Heart left ventricle (tissue), 13 donors: Measurements from ENCODE around the gene ZNF107.

Experiments
- CTCF ChIP-seq, 12 donors: fragments of 200-600 bp; sonication (generic) in 4 of 12; IDR thresholded peaks; one replicate each; pipeline versions ENCODE4 v1.5.0 to v1.8.0; 2018 to 2022; ENCODE audit warnings: antibody characterized with exemption in 12 of 12, mild to moderate bottlenecking in 5 of 12
- POLR2A ChIP-seq, 2 donors: fragments of 450-650 bp; IDR thresholded peaks; one replicate each; pipeline ENCODE4 v1.6.1; 2017; ENCODE audit warnings: antibody characterized with exemption in 2 of 2, mild to moderate bottlenecking in 2 of 2, moderate library complexity in 2 of 2
- donor health status: ischemic (EF 13 %, LVEDD 7.1; RV severe dilation, severe dysfunction).
- donor health status: DM: no; HTN: yes; CAD: no.
- donor health status: DM: no; HTN: no; CAD: no.
- donor health status: ischemic (EF 25% LVEDD 6.9; RV normal size, moderate dysfunction).
- donor health status: ischemic (EF 25% LVEDD 5.7; RV mildly dilated, moderate dysfunction).
- donor health status: ischemic (EF 35%, LVEDD 5.7; RV mildly dilated, moderate dysfunction).
- donor health status: nonischemic (EF 11% LVEDD 7.7; RV severe dilation, severe dysfunction).
- donor health status: DM: yes; HTN: yes; CAD: no.
- donor health status: PGD.
- donor health status: ischemic (EF 29% LVEDD 5.4; RV normal size, mild dysfunction).
- donor health status: nonischemic (EF 23%, LVEDD 6.1; RV moderate dilation, normal function).

- no peak for TF ChIP-seq CTCF (IDR thresholded peaks at IDR 0.05)
- TF ChIP-seq POLR2A (IDR thresholded peaks at IDR 0.05): no peak
These were observed 20.7 kb downstream of the ZNF107 start for GRCh38 chr7:64686493-64687184.
